ENCODE results near the gene TEDC1.

DNA sequence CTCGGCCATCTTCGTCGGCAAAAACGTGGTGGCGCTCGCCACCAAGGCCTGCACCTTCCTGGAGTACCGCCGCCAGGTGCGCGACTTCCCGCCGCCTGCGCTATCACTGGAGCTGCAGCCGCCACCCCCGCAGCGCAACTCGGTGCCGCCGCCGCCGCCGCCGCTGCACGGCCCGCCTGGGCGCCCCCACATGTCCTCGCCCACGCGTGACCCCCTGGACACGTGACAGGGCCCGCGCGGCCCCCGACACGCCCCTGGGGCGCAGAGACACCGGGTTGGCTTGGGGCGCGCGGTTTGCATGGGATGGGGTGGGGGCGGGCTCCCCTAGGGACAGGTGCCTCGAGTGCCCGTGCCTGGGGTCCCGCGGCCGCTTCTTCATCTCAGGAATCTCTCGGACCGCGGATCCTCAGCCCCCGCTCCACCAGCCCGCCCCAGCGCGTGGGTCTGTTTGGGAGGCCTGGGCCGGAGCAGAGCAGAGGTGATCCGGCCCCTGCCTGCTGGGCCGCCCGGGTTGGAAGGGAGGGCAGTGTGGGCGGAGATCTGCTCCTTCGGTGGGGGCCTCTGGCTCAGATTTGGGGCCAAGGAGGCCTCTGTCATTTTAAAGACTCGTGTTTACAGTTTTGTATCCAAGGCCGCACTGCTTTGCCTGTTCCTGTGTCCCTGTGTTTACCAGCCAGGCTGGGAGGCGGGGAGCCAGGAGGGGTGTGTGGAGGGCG, 38.7 kb downstream of the TEDC1 start:
- TF ChIP-seq CTCF (optimal IDR thresholded peaks at IDR 0.05 in 1 of 3, IDR thresholded peaks at IDR 0.05 in 1 of 3, conservative IDR thresholded peaks at IDR 0.05 in 1 of 3; ENCODE audit: extremely low read depth in 1 of 3, insufficient read depth in 2 of 3, low read length in 3 of 3) (no peak), EZH2 (IDR thresholded peaks at IDR 0.05; ENCODE audit: low read length) (no peak)

Measured in keratinocyte (primary cell).